Effector memory CD4-positive, alpha-beta T cell (primary cell): Measurements from ENCODE around the gene EPHA4.

Experiments
- DNase-seq, 3 donors: peaks; one replicate each; pipeline ENCODE4 v3.0.0-alpha.2; 2020
- H3K27ac ChIP-seq: 2 replicates; pipeline ENCODE4 v1.7.0; 2013; ENCODE audit warnings: mild to moderate bottlenecking, low read length, moderate library complexity; ENCODE audit not compliant: insufficient read depth, poor library complexity, severe bottlenecking
- H3K27me3 ChIP-seq: replicated peaks from 2 replicates; pipeline ENCODE4 v1.7.0; 2013; ENCODE audit warnings: mild to moderate bottlenecking, low read length; ENCODE audit not compliant: insufficient read depth, control insufficient read depth, poor library complexity, severe bottlenecking
- H3K36me3 ChIP-seq: 2 replicates; pipeline ENCODE4 v1.7.0; 2013; ENCODE audit warnings: mild to moderate bottlenecking, low read length, moderate library complexity; ENCODE audit not compliant: control insufficient read depth, insufficient read depth
- H3K4me1 ChIP-seq: 2 replicates; pipeline ENCODE4 v1.7.0; 2013; ENCODE audit warnings: low read length, mild to moderate bottlenecking; ENCODE audit not compliant: control insufficient read depth, insufficient read depth, poor library complexity, severe bottlenecking
- H3K4me3 ChIP-seq: 2 replicates; pipeline ENCODE4 v1.7.0; 2013; ENCODE audit warnings: low read length, low read depth, mild to moderate bottlenecking; ENCODE audit not compliant: insufficient read depth, poor library complexity, severe bottlenecking
- H3K9me3 ChIP-seq: 2 replicates; pipeline ENCODE4 v1.7.0; 2013; ENCODE audit warnings: mild to moderate bottlenecking, low read length, moderate library complexity; ENCODE audit not compliant: control insufficient read depth

Gene EPHA4

GRCh38 chr2:221551864-221552263, 20.2 kb downstream of the EPHA4 start:
- Histone ChIP-seq H3K36me3 (no peaks in the 10 kb centered on the region), H3K27me3 (no peaks in the 10 kb centered on the region), H3K4me1 (peaks cover 3% of the 10 kb centered on the region), H3K9me3 (no peaks in the 10 kb centered on the region), H3K27ac (no peak overlapping the region), H3K4me3 (no peak overlapping the region)
- DNase-seq, result no peak

- Histone ChIP-seq H3K27ac (no peak overlapping the region), H3K27me3 (no peaks in the 10 kb centered on the region), H3K4me3 (no peak overlapping the region)
Observed at GRCh38 chr2:221549143-221549542, 23.0 kb downstream of the EPHA4 start.

GRCh38 chr2:221546505-221547225, 25.4 kb downstream of the EPHA4 start:
- Histone ChIP-seq H3K4me1 (no peaks in the 10 kb centered on the region), H3K27ac (no peak overlapping the region), H3K4me3 (no peak overlapping the region), H3K9me3 (no peaks in the 10 kb centered on the region), H3K27me3 (no peaks in the 10 kb centered on the region), H3K36me3 (no peaks in the 10 kb centered on the region)
- no peak for DNase-seq

More at GRCh38 chr2:221549143-221549542, 23.0 kb downstream of the EPHA4 start:
- no peaks in the 10 kb centered on the region for H3K4me1 ChIP-seq
- no peaks in the 10 kb centered on the region for H3K9me3 ChIP-seq
- H3K36me3 ChIP-seq, result no peaks in the 10 kb centered on the region
- DNase-seq, result no peak

GRCh38 chr2:221541131-221541735, 30.9 kb downstream of the EPHA4 start:
- Histone ChIP-seq H3K27me3 (no peaks in the 10 kb centered on the region), H3K36me3 (no peaks in the 10 kb centered on the region), H3K9me3 (no peaks in the 10 kb centered on the region), H3K4me3 (no peak overlapping the region), H3K27ac (no peak overlapping the region), H3K4me1 (no peaks in the 10 kb centered on the region)
- DNase-seq, result no peak

- Histone ChIP-seq H3K4me1 (no peaks in the 10 kb centered on the region), H3K27ac (no peak overlapping the region), H3K9me3 (no peaks in the 10 kb centered on the region), H3K36me3 (no peaks in the 10 kb centered on the region), H3K4me3 (no peak overlapping the region), H3K27me3 (no peaks in the 10 kb centered on the region)
- DNase-seq, result no peak
Observed at GRCh38 chr2:221539246-221539645, 32.9 kb downstream of the EPHA4 start.

- no peak overlapping the region for H3K27ac ChIP-seq
- no peaks in the 10 kb centered on the region for H3K36me3 ChIP-seq
- peaks cover under 1% of the 10 kb centered on the region for H3K4me1 ChIP-seq
- no peak for DNase-seq
- H3K27me3 ChIP-seq, result no peaks in the 10 kb centered on the region
- H3K4me3 ChIP-seq, result no peak overlapping the region
- no peaks in the 10 kb centered on the region for H3K9me3 ChIP-seq
Observed at GRCh38 chr2:221535824-221536223, 36.3 kb downstream of the EPHA4 start.

GRCh38 chr2:221533299-221533698, 38.8 kb downstream of the EPHA4 start:
- DNase-seq, result no peak
- no peak overlapping the region for H3K4me3 ChIP-seq
- H3K4me1 ChIP-seq, result peaks cover 21% of the 10 kb centered on the region
- no peak overlapping the region for H3K27ac ChIP-seq
- H3K36me3 ChIP-seq, result no peaks in the 10 kb centered on the region
- H3K27me3 ChIP-seq, result no peaks in the 10 kb centered on the region
- no peaks in the 10 kb centered on the region for H3K9me3 ChIP-seq

- Histone ChIP-seq H3K4me1 (peaks cover 27% of the 10 kb centered on the region), H3K27me3 (no peaks in the 10 kb centered on the region), H3K36me3 (no peaks in the 10 kb centered on the region), H3K27ac (no peak overlapping the region), H3K9me3 (no peaks in the 10 kb centered on the region), H3K4me3 (no peak overlapping the region)
- no peak for DNase-seq
Observed at GRCh38 chr2:221532641-221533040, 39.5 kb downstream of the EPHA4 start.

GRCh38 chr2:221530653-221531037, 41.5 kb downstream of the EPHA4 start:
- H3K4me1 ChIP-seq, result peaks cover 36% of the 10 kb centered on the region
- H3K27ac ChIP-seq, result peak overlapping the region; percentile 59
- peak overlapping the region; percentile 16 for H3K4me3 ChIP-seq
- H3K9me3 ChIP-seq, result no peaks in the 10 kb centered on the region
- DNase-seq, result no peak
- H3K27me3 ChIP-seq, result no peaks in the 10 kb centered on the region
- H3K36me3 ChIP-seq, result no peaks in the 10 kb centered on the region

GRCh38 chr2:221529943-221530652, 42.0 kb downstream of the EPHA4 start:
- Histone ChIP-seq H3K4me3 (peak overlapping the region; percentile 16), H3K36me3 (no peaks in the 10 kb centered on the region), H3K4me1 (peaks cover 36% of the 10 kb centered on the region), H3K27ac (peak overlapping the region; percentile 59), H3K9me3 (no peaks in the 10 kb centered on the region), H3K27me3 (no peaks in the 10 kb centered on the region)
- DNase-seq, result no peak
